Breast epithelium (tissue), 4 donors: ENCODE data around the gene USP12. TPM values are rescaled to one million over a fixed set of nuclear protein-coding genes. Genes with fewer than 3 reads are reported as not detected.

Experiments
- DNase-seq, 2 donors: peaks; one replicate each; pipeline ENCODE4 v3.0.0-alpha.2; 2019; ENCODE audit warnings: low spot score in 2 of 2
- H3K27ac ChIP-seq, 2 donors: fragments of 200-600 bp; sonication (generic) in 1 of 2; one replicate each; pipeline ENCODE4 v1.5.1; 2016 to 2019; ENCODE audit warnings: mild to moderate bottlenecking in 1 of 2
- H3K27me3 ChIP-seq, 2 donors: fragments of 200-600 bp; sonication (generic) in 1 of 2; one replicate each; pipeline versions ENCODE4 v1.5.1 to v1.6.0; 2017 to 2019; ENCODE audit warnings: control low read depth in 1 of 2, mild to moderate bottlenecking in 1 of 2
- H3K36me3 ChIP-seq: fragments of 200-600 bp; one replicate; pipeline ENCODE4 v1.5.1; 2019
- H3K4me1 ChIP-seq, 2 donors: fragments of 200-600 bp; sonication (generic); one replicate each; pipeline ENCODE4 v1.5.1; 2016 to 2019; ENCODE audit warnings: control low read depth in 1 of 2
- H3K4me3 ChIP-seq, 3 donors: fragments of 200-600 bp; sonication (generic); 1 replicate in 2 of 3; 2 replicates in 1 of 3; pipeline ENCODE4 v1.5.1; 2016 to 2019; ENCODE audit warnings: mild to moderate bottlenecking in 3 of 3, moderate library complexity in 2 of 3
- H3K9me3 ChIP-seq, 2 donors: fragments of 200-600 bp; sonication (generic) in 1 of 2; one replicate each; pipeline ENCODE4 v1.5.1; 2016 to 2019; ENCODE audit warnings: control low read depth in 1 of 2
- CTCF ChIP-seq, 3 donors: fragments of 450-650 bp; IDR thresholded peaks; one replicate each; pipeline ENCODE4 v1.5.1; 2016 to 2017; ENCODE audit warnings: antibody characterized with exemption in 3 of 3, mild to moderate bottlenecking in 3 of 3, moderate library complexity in 3 of 3
- POLR2A ChIP-seq: fragments of 450-650 bp; IDR thresholded peaks from one replicate; pipeline ENCODE4 v1.6.1; 2016; ENCODE audit warnings: antibody characterized with exemption, mild to moderate bottlenecking, moderate library complexity
- POLR2AphosphoS5 ChIP-seq, 3 donors: sonication (generic); formaldehyde crosslinking; IDR thresholded peaks; one replicate each; pipeline ENCODE4 v1.6.1; 2017; ENCODE audit warnings: antibody characterized with exemption in 3 of 3
- intact Hi-C: fragments of 100-400 bp; cut with DNase I; formaldehyde crosslinking; loops from one replicate; pipeline ENCODE4 v1.15.1; 2023; ENCODE audit warnings: low total_unique reads
- total RNA-seq, 3 donors: library from RNA; depleted of rRNA; stranded (reverse); fragments of >200 nt; gene quantifications; one replicate each; pipeline ENCODE4 v1.1.0, GENCODE V29; 2016

USP12 gene
- total RNA-seq, 3 donors from 2014 or later: 21.0 to 33.4 (median 21.0) TPM

DNA sequence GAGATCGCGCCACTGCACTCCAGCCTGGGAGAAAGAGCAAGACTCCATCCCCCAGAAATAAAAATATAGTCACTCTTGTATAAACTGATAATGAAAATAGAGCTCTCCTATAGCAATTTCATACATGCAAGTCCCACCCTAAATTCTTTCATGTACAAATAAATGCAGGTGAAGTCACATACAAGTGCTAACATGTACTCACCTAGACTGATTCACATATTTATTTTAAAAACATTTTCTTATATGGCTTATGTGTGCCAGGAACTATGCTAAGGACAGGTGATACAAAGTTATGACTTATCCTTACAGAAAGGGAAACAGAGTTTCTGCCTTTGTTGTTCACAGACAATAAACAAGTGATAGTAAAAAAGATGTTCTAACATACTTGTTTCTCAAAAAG lies 32.0 kb downstream of the USP12 start:
- TF ChIP-seq POLR2AphosphoS5 (IDR thresholded peaks at IDR 0.05) (no peak), CTCF (IDR thresholded peaks at IDR 0.05) (no peak), POLR2A (no peak)
- Histone ChIP-seq H3K4me1 (no peaks in the 10 kb centered on the region), H3K36me3 (no peaks in the 10 kb centered on the region), H3K9me3 (peaks cover 3 to 8% of the 10 kb centered on the region in 2 donors), H3K27me3 (no peaks in the 10 kb centered on the region), H3K4me3 (no peak overlapping the region), H3K27ac (no peak overlapping the region)
- DNase-seq: no peak
- intact Hi-C loops: no loop called here

GRCh38 chr13:27138457-27139093 lies 33.0 kb downstream of the USP12 start:
- TF ChIP-seq POLR2AphosphoS5 (IDR thresholded peaks at IDR 0.05) (no peak), CTCF (IDR thresholded peaks at IDR 0.05) (no peak), POLR2A (no peak)
- intact Hi-C loops: no loop called here
- Histone ChIP-seq H3K4me1 (no peaks in the 10 kb centered on the region), H3K4me3 (no peak overlapping the region), H3K36me3 (no peaks in the 10 kb centered on the region), H3K27ac (no peak overlapping the region), H3K27me3 (no peaks in the 10 kb centered on the region), H3K9me3 (peaks cover 3 to 5% of the 10 kb centered on the region in 2 donors)
- no peak for DNase-seq

DNA sequence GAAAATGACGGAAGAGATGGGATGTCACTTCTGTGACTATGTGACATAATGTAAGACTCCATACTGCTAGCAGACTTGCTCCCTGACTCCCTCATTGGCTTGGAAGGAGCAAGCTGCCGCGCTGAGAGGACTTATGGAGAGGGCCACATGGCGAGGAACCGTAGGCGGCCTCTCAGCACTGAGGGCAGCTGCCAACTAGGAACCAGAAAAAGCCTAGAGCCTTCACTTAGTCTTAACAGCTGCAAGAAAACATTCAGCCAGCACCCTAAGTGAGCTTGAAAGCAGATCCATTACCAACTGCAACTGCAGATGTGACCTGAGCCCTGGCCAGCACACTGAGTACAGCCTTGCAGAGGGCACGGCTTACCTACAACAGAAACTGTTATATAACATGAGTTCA lies 33.9 kb downstream of the USP12 start:
- intact Hi-C loops: no loop called here
- H3K36me3 ChIP-seq: no peaks in the 10 kb centered on the region
- no peak overlapping the region for H3K4me3 ChIP-seq
- TF ChIP-seq POLR2AphosphoS5 (IDR thresholded peaks at IDR 0.05) (no peak), POLR2A (no peak), CTCF (IDR thresholded peaks at IDR 0.05) (no peak)
- H3K9me3 ChIP-seq: peaks cover 0 to 2% of the 10 kb centered on the region in 2 donors
- no peaks in the 10 kb centered on the region for H3K4me1 ChIP-seq
- no peak overlapping the region for H3K27ac ChIP-seq
- no peaks in the 10 kb centered on the region for H3K27me3 ChIP-seq
- DNase-seq: no peak

GRCh38 chr13:27135023-27135422 lies 36.6 kb downstream of the USP12 start:
- intact Hi-C loops: no loop called here
- Histone ChIP-seq H3K4me1 (no peaks in the 10 kb centered on the region), H3K27me3 (no peaks in the 10 kb centered on the region), H3K9me3 (peaks cover 2 to 3% of the 10 kb centered on the region in 2 donors), H3K36me3 (no peaks in the 10 kb centered on the region), H3K27ac (no peak overlapping the region), H3K4me3 (no peak overlapping the region)
- no peak for TF ChIP-seq POLR2AphosphoS5 (IDR thresholded peaks at IDR 0.05)
- no peak for TF ChIP-seq CTCF (IDR thresholded peaks at IDR 0.05)
- no peak for DNase-seq

GRCh38 chr13:27133889-27134288 lies 37.7 kb downstream of the USP12 start:
- H3K36me3 ChIP-seq: no peaks in the 10 kb centered on the region
- no peak for DNase-seq
- no peaks in the 10 kb centered on the region for H3K27me3 ChIP-seq
- no peak overlapping the region for H3K27ac ChIP-seq
- TF ChIP-seq POLR2AphosphoS5 (IDR thresholded peaks at IDR 0.05) (no peak), POLR2A (no peak), CTCF (IDR thresholded peaks at IDR 0.05) (no peak)
- intact Hi-C loops: no loop called here
- no peaks in the 10 kb centered on the region for H3K4me1 ChIP-seq
- peaks cover 5 to 6% of the 10 kb centered on the region in 2 donors for H3K9me3 ChIP-seq
- H3K4me3 ChIP-seq: no peak overlapping the region
